Activated T-cell treated with anti-CD3 and anti-CD28 coated beads for 24 hours (primary cell): Measurements from ENCODE around the gene CCR4.
"Not testable (repeated sequence)": the region's sequence is repeated elsewhere in the genome, so short reads cannot be mapped to it uniquely, and the experiment has no call there.

Source experiments
- DNase-seq: peaks from one replicate; pipeline ENCODE4 v3.0.0-alpha.2; 2020; ENCODE audit warnings: low read depth

The CCR4 gene

DNA sequence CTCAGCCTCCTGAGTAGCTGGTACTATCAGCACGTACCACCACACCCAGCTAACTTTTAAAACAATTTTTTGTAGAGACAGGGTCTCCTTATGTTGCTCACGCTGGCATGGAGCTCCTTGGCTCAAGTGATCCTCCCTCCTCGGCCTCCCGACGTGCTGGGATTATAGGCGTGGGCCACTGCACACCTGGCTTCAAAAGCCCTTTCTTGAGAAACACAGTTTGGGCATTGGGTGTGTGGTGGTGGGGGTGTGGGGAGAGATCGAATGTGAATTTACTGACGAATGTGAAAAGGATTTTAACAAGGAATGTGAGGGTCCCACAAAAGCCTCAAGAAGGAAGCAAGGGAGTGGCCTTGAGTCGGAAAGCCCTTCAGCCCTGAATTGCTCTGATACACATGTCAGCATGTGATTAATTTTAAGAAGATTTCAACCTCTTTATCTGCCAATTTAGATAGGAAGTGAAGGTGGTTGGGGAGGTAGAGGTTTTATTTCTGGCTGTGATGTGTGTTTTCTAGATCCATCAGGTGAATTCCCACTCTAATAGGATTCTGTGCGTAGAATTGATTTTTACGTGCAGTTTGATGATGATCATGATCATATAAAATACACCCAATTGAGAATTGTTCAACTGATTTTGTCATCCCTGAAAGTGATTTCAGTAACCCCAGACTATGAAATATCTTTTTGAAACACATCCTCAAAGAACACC is 1.1 kb downstream of the CCR4 start:
- DNase-seq = no peak

DNA sequence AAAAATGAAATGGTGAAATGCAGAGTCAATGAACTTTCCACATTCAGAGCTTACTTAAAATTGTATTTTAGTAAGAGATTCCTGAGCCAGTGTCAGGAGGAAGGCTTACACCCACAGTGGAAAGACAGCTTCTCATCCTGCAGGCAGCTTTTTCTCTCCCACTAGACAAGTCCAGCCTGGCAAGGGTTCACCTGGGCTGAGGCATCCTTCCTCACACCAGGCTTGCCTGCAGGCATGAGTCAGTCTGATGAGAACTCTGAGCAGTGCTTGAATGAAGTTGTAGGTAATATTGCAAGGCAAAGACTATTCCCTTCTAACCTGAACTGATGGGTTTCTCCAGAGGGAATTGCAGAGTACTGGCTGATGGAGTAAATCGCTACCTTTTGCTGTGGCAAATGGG is 3.1 kb downstream of the CCR4 start:
- DNase-seq = no peak

DNA sequence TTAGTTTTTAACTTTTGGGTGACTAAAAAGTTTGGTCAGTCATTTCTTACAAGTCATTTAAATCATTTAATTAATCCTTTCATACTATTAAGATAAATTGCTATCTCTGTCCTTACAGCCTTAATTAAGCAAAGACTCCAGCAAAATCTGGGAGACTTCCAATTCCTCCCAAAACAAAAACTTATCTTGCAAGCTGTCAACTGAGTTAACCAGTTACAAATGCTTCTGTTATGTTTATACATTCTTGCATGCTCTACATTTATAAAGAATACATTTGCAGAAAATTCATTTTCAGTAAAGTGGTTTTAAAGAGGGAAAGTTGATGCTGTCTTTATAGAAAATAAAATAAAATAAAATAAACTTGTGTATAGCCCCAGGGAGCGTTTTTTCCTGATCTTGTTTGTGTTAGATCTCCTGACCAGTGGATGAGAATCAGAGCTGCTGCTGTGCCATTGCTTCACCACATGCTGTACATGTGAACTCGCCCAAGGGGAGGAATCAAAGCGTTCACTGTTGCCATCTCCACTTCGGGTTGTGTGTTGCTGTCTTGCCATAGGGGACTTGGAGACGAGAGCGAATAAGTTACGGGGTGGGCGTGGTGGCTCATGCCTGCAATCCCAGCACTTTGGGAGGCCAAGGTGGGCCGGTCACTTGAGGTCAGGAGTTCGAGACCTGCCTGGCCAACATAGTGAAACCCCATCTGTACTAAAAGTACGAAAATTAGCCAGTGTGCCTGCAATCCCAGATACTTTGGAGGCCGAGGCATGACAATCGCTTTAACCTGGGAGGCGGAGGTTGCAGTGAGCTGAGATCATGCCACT is 5.5 kb downstream of the CCR4 start:
- no peak for DNase-seq

DNA sequence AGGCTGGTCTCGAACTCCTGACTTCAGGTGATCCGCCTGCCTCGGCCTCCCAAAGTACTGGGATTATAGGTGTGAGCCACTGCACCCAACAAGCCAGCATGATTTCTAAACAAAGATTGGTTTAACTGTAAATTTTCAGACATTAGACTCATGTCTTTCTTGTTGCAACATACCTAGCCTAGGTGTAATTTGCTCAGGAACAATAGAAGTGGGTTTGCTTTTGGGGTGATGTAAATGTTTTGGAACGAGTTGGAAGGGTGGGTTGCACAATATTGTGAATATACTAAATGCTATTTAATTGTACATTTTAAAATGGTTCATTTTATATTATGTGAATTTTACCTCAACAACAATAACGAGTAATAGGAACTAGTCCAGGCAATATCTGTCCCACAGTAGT is 7.1 kb downstream of the CCR4 start:
- DNase-seq = no peak

DNA sequence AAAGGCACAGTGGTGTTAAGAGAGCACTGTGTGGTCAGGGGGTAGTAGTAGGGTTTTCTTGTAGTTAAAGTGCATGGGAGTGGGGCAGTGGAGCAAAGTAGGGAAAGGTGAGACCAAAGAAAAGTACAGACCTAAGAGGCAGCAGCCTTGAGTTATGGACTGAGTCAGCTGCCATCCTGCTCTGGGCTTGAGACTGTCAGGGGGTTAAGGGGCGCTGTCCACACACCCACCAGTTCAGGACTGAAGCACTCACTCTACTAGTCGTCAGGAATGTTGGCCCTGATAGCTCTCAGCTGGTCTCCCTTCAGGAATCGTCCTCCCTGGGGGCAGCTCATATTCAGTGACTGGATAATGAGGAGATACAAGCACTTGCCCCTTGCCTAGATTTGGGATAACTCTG is 7.9 kb downstream of the CCR4 start:
- no peak for DNase-seq

DNA sequence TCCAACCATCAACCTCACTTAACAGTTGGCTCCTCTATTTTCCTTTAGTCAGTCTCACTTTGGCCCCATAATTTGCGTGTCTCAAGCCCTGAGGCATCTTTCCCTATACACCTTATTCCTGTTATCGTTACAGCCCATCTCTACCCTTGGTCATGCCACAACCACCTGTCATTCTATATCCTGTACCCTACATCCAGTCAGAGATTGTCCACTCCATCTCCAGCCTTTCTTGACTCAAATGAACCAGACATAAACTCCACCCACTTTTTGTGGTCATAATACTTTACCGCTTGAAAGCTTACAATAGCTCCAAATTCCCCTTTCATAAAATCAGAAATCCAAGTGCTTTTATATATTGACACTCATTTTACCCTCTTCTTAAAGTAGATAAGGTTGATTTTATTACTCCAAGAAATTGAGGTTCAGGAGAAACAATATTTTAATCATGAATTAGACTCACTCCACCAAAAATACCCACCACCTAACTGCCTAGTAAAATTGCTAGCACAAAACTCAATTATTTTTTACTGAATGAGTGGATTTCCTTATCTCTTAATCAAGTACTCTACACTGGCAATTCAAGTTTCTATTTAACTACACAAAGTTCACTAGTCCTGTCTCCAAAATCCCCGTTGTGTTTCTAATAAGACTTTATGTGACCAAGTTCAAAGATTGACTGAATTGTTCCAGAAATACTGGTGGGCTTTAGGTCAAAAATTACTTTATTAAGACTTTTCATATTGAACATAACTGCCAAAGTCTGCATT is 9.1 kb downstream of the CCR4 start:
- no peak for DNase-seq

DNA sequence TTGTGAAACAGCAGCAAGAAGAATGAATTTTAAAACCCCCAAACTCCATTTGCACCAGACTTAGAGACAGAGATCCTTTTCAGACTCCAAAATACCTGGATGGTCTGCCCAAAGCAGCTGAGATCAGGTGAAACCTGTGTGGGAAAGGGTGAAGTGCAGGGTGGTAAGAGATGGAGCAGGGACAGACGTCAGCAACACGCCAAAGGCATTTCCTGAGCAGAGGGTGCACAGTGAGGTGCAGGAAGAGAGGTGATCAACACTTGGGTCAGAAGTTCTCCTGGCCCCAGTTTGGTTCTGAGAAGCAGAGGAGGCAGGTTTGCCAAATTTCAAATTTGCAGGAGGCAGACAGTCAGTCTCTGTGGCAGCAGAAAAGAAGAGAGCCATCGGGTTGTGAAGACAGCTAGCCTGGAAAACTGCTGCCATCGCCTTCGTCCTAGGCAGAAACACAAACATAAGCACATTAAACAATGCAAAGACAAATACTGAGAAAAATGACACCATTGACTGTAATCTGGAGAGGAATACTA is 9.8 kb downstream of the CCR4 start:
- DNase-seq = peak; percentile 35

DNA sequence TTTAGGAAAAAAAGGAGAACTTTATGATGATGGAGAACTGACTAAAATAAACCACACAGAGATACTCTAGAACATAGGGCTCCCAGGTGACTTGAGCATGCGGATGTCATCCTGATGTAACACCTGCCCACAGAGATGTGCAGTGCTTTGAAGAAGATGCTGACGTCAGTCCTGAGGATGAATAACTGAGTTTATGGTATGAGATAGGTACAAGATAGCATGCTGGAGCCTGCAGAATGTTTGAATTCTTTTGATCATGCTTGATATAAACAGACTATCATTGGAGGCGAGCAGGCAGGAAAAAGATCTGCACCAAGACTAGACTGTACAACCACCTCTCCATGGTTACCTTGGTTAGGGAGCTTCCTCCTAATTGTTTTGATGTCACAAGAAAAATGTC is 12.4 kb downstream of the CCR4 start:
- DNase-seq = no peak

DNA sequence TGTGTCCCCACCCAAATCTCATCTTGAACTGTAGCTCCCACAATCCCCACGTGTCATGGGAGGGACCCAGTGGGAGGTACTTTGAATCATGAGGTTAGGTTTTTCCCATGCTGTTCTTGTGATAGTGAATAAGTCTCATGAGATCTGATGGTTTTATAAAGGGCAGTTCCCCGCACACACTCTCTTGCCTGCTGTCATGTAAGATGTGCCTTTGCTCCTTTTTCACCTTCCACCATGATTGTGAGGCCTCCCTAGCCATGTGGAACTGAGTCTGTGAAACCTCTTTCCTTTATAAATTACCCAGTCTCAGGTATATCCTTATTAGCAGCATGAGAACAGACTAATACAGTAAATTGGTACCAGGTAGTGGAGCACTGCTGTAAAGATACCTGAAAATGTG is 13.3 kb downstream of the CCR4 start:
- DNase-seq = not testable (repeated sequence)

DNA sequence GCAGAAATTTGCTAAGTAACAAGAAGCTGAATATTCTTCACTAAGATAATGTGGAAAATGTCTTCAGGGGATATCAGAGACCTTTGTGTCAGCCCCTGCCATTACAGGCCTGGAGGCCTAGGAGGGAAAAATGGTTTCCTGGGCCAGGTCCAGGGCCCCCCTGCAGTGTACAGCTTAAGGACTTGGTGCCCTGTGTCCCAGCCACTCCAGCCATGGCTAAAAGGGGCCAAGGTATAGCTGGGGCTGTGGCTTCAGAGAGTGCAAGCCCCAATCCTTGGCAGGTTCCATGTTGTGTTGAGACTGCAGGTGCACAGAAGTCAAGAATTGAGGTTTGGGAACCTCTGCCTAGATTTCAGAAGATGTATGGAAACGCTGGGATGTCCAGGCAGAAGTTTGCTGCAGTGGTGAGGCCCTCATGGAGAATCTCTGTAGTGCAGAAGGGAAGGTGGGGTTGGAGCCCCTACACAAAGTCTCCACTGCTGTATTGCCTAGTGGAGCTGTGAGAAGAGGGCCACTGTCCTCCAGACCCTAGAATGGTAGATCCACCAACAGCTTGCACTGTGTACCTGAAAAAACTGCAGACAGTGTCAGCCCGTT is 14.3 kb downstream of the CCR4 start:
- DNase-seq = not testable (repeated sequence)

DNA sequence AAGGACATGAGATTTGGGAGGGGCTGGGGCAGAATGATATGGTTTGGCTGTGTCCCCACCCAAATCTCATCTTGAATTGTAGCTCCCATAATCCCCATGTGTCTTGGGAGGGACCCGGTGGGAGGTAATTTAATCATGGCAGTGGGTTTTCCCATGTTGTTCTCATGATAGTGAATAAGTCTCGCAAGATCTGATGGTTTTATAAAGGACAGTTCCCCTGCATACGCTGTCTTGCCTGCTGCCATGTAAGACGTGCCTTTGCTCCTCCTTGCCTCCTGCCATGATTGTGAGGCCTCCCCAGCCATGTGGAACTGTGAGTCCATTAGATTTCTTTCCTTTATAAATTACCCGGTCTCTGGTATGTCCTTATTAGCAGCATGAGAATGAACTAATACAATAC is 15.2 kb downstream of the CCR4 start:
- DNase-seq = not testable (repeated sequence)

DNA sequence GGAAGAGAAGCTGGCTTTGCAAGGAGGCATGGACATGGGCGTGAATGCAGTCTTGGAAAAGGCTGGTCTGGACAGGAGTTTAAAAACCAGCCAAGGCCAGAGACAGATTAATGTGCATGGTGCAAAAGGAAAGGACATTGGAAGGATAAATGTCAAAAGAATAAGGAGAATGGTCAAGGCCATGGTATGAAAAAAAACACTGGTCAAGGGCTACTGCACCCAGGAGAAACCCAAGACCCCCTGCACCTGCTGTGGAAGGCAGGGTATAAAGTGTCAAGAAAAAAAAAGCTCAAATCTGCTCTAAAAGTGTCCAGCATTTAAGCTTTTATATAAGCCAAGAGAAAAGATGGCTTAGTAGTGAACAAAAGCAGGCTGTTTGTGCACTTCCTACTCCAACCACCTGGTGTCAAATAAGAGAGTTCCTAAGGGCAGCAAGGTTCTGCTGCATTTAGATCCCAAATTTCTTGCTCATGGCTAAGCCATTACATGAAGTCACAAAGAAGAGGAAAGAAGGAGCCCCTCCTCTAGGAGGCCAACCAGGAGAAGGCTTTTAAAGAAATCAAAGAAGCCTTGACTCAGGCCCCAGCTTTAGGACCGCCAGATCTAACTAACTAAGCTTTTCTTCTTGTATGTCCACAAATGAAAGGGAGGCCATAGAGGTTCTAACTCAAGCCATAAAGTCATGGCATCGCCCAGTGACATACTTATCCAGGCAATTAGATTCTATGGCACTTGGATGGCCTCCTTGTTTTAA is 16.9 kb downstream of the CCR4 start:
- no peak for DNase-seq

DNA sequence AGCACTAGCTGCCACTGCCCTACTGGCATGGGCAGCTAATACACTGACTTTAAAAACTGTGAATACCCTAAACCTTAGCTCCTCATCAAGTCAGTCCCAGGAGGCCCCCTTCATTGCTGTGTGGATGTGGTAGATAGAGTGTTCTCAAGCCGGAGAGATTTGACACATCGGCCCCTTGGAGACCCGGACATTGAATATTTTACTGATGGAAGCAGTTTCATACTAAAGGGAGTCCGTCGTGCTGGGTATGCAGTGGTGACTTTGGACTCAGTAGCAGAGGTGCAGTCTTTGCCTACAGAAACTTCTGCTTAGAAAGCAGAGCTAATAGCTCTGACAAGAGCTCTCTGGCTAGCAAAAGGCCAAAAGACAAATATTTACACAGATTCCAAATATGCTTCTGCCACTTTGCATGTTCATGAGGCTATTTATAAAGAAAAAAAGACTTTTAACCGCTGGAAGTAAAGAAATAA is 17.5 kb downstream of the CCR4 start:
- no peak for DNase-seq

DNA sequence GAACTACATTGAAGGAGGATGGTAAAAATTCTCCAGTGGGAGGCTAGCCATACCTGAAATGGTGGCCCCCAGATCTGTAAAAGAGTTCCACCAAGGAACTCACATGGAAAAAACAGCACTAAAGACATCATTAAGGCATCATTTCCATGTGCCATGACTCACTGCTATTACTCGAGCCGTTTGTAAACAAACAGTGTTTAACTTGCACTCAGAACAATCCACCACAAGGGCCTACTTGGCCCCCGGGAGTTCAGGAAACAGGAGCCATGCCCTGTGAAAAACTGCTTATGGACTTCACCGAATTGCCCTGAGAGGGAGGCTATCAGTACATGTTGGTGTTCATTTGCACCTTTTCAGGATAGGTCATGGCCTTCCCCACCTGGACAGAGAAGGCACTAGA is 18.2 kb downstream of the CCR4 start:
- no peak for DNase-seq

DNA sequence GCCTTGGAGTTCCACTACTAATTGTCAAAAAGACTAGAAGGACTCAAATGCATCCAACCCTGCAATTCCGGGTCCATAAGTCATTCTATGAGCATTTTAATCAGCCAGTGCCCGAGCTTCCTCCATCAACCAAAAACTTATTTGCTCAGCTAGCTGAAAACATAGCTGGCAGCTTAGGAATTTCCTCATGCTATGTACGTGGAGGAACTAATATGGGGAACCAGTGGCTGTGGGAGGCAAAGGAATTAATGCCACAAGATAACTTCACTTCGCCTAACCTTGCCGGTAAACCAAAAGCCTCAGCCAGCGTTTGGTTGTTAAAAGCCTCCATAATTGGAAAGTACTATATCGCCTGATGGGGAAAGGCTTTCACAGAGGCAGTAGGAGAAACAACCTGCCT is 19.8 kb downstream of the CCR4 start:
- not testable (repeated sequence) for DNase-seq

DNA sequence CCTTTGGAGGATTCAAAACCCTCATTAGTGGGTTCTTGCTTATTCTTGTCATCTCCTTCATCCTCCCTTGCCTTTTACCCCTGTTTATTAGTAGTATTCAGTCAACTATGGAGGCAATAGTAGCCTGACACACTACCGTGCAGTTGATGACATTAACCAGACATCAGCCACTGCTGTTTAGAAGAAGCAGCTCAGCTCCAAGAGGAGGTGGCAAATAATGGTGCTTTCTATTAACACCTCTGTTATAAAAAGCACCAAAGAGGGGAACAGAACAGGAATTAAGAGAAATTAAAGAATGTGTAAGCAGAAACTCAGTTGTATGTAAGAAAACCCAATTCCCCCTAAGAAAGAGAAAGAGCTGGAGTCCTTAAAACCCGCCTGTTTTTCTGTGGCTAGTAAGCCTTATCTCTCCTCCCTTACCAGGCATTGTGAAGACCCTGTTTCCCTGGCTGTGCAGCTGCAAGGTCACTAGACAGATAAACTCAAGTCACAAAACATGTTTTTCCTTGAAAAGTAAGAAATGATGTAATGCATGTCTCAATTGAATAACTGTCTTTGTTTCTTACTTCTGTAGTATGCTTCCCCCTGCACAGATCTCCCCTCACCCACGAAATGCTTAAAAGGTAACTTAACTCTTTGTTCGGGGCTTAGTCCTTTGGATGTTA is 21.2 kb downstream of the CCR4 start:
- DNase-seq = no peak

DNA sequence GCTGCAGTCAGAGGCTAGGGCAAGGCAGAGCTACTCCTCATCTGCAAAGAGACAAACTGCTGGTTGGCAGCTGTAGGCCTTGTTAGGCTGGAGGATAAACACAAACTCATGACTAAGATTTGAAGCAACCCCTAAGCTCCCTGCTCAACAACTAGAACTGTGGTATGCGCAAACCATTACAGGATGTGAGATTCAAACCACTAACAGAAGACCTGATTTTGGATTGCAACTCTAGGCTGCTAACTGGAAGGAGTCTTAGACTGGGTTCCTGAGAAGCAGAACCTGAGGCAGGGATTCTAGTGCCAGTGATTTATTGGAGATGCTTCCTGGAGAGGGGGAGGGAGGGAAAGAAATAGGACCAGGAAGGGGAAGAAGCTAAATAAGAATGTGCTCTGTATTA is 22.5 kb downstream of the CCR4 start:
- no peak for DNase-seq

DNA sequence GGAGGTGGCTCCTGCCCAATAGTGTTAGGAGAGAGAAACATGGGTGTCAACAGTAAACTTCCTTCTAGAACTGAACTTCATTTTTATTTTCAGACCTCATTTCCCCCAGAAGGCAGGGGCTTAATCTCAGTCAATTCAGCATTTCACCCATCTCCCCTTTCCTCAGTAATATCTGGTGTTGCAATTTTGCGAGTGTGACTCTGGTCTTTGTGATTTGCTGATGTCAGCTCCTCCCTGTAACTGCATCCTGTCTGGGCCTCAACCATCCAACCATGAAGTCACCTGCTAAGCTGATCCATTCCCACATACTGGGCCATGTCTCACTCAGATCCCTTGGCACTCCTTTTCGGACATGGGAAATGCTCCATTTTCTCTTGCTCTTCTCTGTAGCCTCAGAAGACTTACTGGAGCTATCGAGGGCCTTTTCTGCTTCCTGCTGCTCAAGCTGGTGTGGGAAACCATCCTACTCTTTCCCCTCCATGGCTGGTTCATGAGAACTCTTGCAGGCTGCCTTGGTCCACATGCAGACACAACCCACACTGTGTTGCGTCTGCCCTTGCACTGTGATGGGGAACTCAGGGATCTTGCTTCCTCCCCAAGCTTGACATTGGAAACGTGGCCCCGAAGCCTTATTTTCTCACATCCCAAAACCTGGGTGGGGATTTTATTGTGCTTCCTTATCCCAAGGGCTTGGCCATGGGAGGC is 24.6 kb downstream of the CCR4 start:
- DNase-seq = no peak

DNA sequence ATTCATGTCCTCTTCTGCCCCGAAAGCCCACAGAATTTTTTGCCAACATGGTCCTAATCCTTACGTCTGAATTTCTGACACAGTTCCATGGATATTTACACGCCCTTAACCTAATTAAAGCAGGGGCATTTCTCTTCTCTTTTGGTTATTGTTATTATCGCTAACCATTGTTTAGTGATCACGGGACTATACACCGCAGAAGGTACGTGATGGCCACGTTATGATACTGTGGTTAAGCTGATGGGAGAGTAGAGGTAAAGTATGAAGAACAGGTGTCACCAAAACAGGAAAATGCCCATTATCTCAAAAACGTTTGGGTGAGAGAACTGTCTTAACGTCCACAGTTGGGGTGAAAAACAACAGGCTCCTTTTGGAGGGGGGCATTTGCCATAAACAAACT is 26.4 kb downstream of the CCR4 start:
- DNase-seq = no peak

DNA sequence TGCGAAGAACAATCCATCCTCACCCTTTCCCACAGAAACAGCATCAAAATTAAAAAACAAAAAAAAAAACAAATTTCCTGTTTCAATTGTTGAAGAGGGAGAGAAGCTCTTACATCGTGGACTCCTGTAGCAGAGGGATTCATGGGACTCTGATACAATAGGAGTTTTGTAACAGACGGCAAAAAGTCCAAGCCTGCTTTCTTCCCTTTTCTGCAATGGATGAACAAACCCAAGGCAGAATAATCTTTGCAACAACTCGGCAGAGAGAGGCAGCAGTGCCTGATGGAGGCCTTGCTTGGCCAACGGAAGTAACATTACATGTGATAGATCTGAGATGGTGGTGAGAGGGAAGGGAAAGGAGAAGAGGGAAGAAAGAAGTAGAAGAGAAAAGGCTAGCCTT is 26.9 kb downstream of the CCR4 start:
- DNase-seq = no peak
